PC-9 (cell line): ENCODE data around the gene MDFIC. TPM values are rescaled to one million over a fixed set of nuclear protein-coding genes. Genes with fewer than 3 reads are reported as not detected.

Experiments
- BruUV-seq: library from RNA; stranded (reverse); fragments of 400-500 nt; replicated peaks from 2 replicates; lab custom pipeline; 2021; lab: Mats Ljungman, UMichigan
- CTCF ChIA-PET: fragments of 300-600 bp; sonication (Branson Sonifier 250); formaldehyde crosslinking; loops from one replicate; lab custom pipeline; 2022; ENCODE audit warnings: antibody characterized with exemption; lab: Charles Lee
- POLR2A ChIA-PET: fragments of 300-600 bp; sonication (Branson Sonifier 250); formaldehyde crosslinking; loops from one replicate; lab custom pipeline; 2022; ENCODE audit warnings: antibody characterized with exemption; ENCODE audit not compliant: unreplicated experiment; lab: Charles Lee
- DNase-seq, 2 experiments: peaks; one replicate each; pipeline versions ENCODE4 v3.0.0 to v3.0.0-alpha.2; 2015 to 2022; ENCODE audit warnings: mixed read lengths in 1 of 2
- H2AFZ ChIP-seq: fragments of 200-600 bp; sonication (generic); 2 replicates; pipeline ENCODE4 v1.8.1; 2017; ENCODE audit warnings: antibody characterized with exemption
- H3F3A ChIP-seq: fragments of 200-600 bp; sonication (generic); 2 replicates; pipeline ENCODE4 v1.8.1; 2017; ENCODE audit warnings: antibody characterized with exemption, mild to moderate bottlenecking, low read depth; ENCODE audit not compliant: insufficient read depth
- H3K27ac ChIP-seq: fragments of 200-600 bp; sonication (generic); 2 replicates; pipeline ENCODE4 v1.6.1; 2016; ENCODE audit warnings: mixed run types
- H3K27me3 ChIP-seq: fragments of 200-600 bp; sonication (generic); 2 replicates; pipeline ENCODE4 v1.6.1; 2016; ENCODE audit warnings: low read depth, mixed run types; ENCODE audit not compliant: insufficient read depth
- H3K36me3 ChIP-seq: fragments of 200-600 bp; sonication (generic); 2 replicates; pipeline ENCODE4 v1.6.1; 2016; ENCODE audit warnings: low read depth, mixed run types
- H3K4me1 ChIP-seq: fragments of 200-600 bp; sonication (generic); replicated peaks from 2 replicates; pipeline ENCODE4 v1.6.1; 2016; ENCODE audit warnings: mixed run types; ENCODE audit not compliant: insufficient read depth
- H3K4me2 ChIP-seq: fragments of 200-600 bp; sonication (generic); 2 replicates; pipeline ENCODE4 v1.6.1; 2017; ENCODE audit warnings: mixed run types
- H3K4me3 ChIP-seq: fragments of 200-600 bp; sonication (generic); 2 replicates; pipeline ENCODE4 v1.6.1; 2016; ENCODE audit warnings: mixed run types
- H3K79me2 ChIP-seq: fragments of 200-600 bp; sonication (generic); 2 replicates; pipeline ENCODE4 v1.6.1; 2017; ENCODE audit warnings: low read depth, mixed run types
- H3K9me2 ChIP-seq: fragments of 200-600 bp; sonication (generic); 2 replicates; pipeline ENCODE4 v1.8.1; 2017; ENCODE audit warnings: mild to moderate bottlenecking; ENCODE audit not compliant: insufficient read depth
- H3K9me3 ChIP-seq: fragments of 200-600 bp; sonication (generic); 2 replicates; pipeline ENCODE4 v1.8.1; 2016; ENCODE audit warnings: low read depth; ENCODE audit not compliant: insufficient read depth
- H4K20me1 ChIP-seq: fragments of 200-600 bp; sonication (generic); 2 replicates; pipeline ENCODE4 v1.8.1; 2017; ENCODE audit not compliant: insufficient read depth
- CTCF ChIP-seq: fragments of 200-600 bp; sonication (generic); conservative IDR thresholded peaks from 2 replicates; pipeline ENCODE4 v1.6.1; 2017; ENCODE audit warnings: mixed run types, antibody characterized with exemption, mild to moderate bottlenecking, moderate library complexity
- EZH2 ChIP-seq: fragments of 200-600 bp; sonication (generic); IDR thresholded peaks from 2 replicates; pipeline ENCODE4 v1.8.0; 2017; ENCODE audit warnings: antibody characterized with exemption, low read depth
- intact Hi-C: fragments of 100-400 bp; cut with micrococcal nuclease; formaldehyde crosslinking; loops from one replicate; pipeline ENCODE4 v1.10.0; 2022; ENCODE audit not compliant: unreplicated experiment
- total RNA-seq: library from RNA; stranded (reverse); gene quantifications from 2 replicates; pipeline ENCODE4 v1.2.3, GENCODE V29; 2021

MDFIC gene
- total RNA-seq, 1 experiment from 2014 or later, result 38.9 TPM

GRCh38 chr7:114928060-114928459 lies 6.2 kb downstream of the MDFIC start:
- Histone ChIP-seq H4K20me1 (no peaks in the 10 kb centered on the region), H3K36me3 (peaks cover 20% of the 10 kb centered on the region; the same call in 1 of the 2 replicates), H2AFZ (no peak overlapping the region), H3K27ac (no peak overlapping the region), H3K4me1 (peaks cover 24% of the 10 kb centered on the region), H3K4me2 (no peak overlapping the region), H3F3A (no peaks in the 10 kb centered on the region), H3K79me2 (peaks cover 74% of the 10 kb centered on the region), H3K27me3 (no peaks in the 10 kb centered on the region), H3K9me2 (no peaks in the 10 kb centered on the region), H3K9me3 (no peaks in the 10 kb centered on the region), H3K4me3 (no peak overlapping the region)
- no peak for TF ChIP-seq CTCF
- no peak for TF ChIP-seq EZH2
- ChIA-PET CTCF (no interaction called here), POLR2A (no interaction called here)
- BruUV-seq, result no TSS peak
- no peak for DNase-seq
- intact Hi-C loops, result loop anchor here (10.0 kb wide), 1 partner anchor 307 kb away; no protein-coding TSS in a partner anchor

- H3F3A ChIP-seq, result no peaks in the 10 kb centered on the region
- no peak overlapping the region for H3K4me2 ChIP-seq
- no peaks in the 10 kb centered on the region for H3K9me2 ChIP-seq
- H4K20me1 ChIP-seq, result no peaks in the 10 kb centered on the region
- peaks cover 30% of the 10 kb centered on the region; the same call in 1 of the 2 replicates for H3K36me3 ChIP-seq
- no TSS peak for BruUV-seq
- no peak for DNase-seq
- no peaks in the 10 kb centered on the region for H3K27me3 ChIP-seq
- H3K27ac ChIP-seq, result no peak overlapping the region
- TF ChIP-seq EZH2 (no peak), CTCF (no peak)
- H3K4me3 ChIP-seq, result no peak overlapping the region
- CTCF ChIA-PET, result no interaction called here
- H3K9me3 ChIP-seq, result no peaks in the 10 kb centered on the region
- no peak overlapping the region for H2AFZ ChIP-seq
- peaks cover 73% of the 10 kb centered on the region for H3K79me2 ChIP-seq
- intact Hi-C loops, result loop anchor here (10.0 kb wide), 1 partner anchor 305 kb away; no protein-coding TSS in a partner anchor
- POLR2A ChIA-PET, result no interaction called here
- H3K4me1 ChIP-seq, result peaks cover 13% of the 10 kb centered on the region; the same call in 1 of the 2 replicates
Measured at GRCh38 chr7:114929570-114929969, 7.7 kb downstream of the MDFIC start.

GRCh38 chr7:114930107-114930661 lies 8.3 kb downstream of the MDFIC start:
- Histone ChIP-seq H3K9me3 (no peaks in the 10 kb centered on the region), H3K9me2 (no peaks in the 10 kb centered on the region), H3F3A (no peaks in the 10 kb centered on the region), H2AFZ (no peak overlapping the region), H3K4me1 (peaks cover 9% of the 10 kb centered on the region; the same call in 1 of the 2 replicates), H3K27ac (no peak overlapping the region), H3K4me3 (no peak overlapping the region), H4K20me1 (no peaks in the 10 kb centered on the region), H3K4me2 (no peak overlapping the region), H3K27me3 (no peaks in the 10 kb centered on the region), H3K36me3 (peaks cover 25% of the 10 kb centered on the region; the same call in 1 of the 2 replicates), H3K79me2 (peaks cover 75% of the 10 kb centered on the region)
- no peak for TF ChIP-seq CTCF
- no peak for TF ChIP-seq EZH2
- no TSS peak for BruUV-seq
- ChIA-PET CTCF (no interaction called here), POLR2A (no interaction called here)
- intact Hi-C loops, result no loop called here
- DNase-seq, result no peak
